Activated CD8-positive, alpha-beta memory T cell treated with anti-CD3 and anti-CD28 coated beads for 1 hour (primary cell): ENCODE data around the gene URI1.

Experiments
- DNase-seq, 2 donors: peaks; one replicate each; pipeline ENCODE4 v3.0.0-alpha.2; 2020; ENCODE audit warnings: low read depth in 1 of 2; ENCODE audit errors: extremely low read depth in 1 of 2

URI1 gene

GRCh38 chr19:29967623-29968022 is 25.6 kb downstream of the URI1 start:
- DNase-seq: no peak

GRCh38 chr19:29969891-29970290 is 27.9 kb downstream of the URI1 start:
- no peak for DNase-seq

GRCh38 chr19:29971002-29971401 is 29.0 kb downstream of the URI1 start:
- no peak for DNase-seq

- DNase-seq: no peak
These were observed 29.6 kb downstream of the URI1 start for GRCh38 chr19:29971648-29972047.

GRCh38 chr19:29974701-29975100 is 32.7 kb downstream of the URI1 start:
- no peak for DNase-seq

GRCh38 chr19:29976151-29976943 is 34.3 kb downstream of the URI1 start:
- DNase-seq: no peak

- DNase-seq: no peak
These were observed 36.0 kb downstream of the URI1 start for GRCh38 chr19:29978080-29978479.

GRCh38 chr19:29983568-29983967 is 41.5 kb downstream of the URI1 start:
- no peak for DNase-seq

GRCh38 chr19:29985196-29985595 is 43.2 kb downstream of the URI1 start:
- DNase-seq: no peak

- no peak for DNase-seq
These were observed 46.3 kb downstream of the URI1 start for GRCh38 chr19:29988351-29988750.

GRCh38 chr19:29992233-29992867 is 50.3 kb downstream of the URI1 start:
- no peak for DNase-seq

GRCh38 chr19:29999490-29999889 is 57.5 kb downstream of the URI1 start:
- no peak for DNase-seq

GRCh38 chr19:30000862-30001261 is 58.8 kb downstream of the URI1 start:
- no peak for DNase-seq

- DNase-seq: no peak
These were observed 59.3 kb downstream of the URI1 start for GRCh38 chr19:30001301-30001700.

- DNase-seq: no peak
These were observed 59.8 kb downstream of the URI1 start for GRCh38 chr19:30001791-30002190.

- no peak for DNase-seq
These were observed 61.8 kb downstream of the URI1 start for GRCh38 chr19:30003866-30004265.

- no peak for DNase-seq
These were observed 62.4 kb downstream of the URI1 start for GRCh38 chr19:30004403-30004802.

- no peak for DNase-seq
These were observed 64.2 kb downstream of the URI1 start for GRCh38 chr19:30006207-30006606.

- DNase-seq: no peak
These were observed 66.1 kb downstream of the URI1 start for GRCh38 chr19:30008169-30008568.

- DNase-seq: no peak
These were observed 67.0 kb downstream of the URI1 start for GRCh38 chr19:30009013-30009412.

GRCh38 chr19:30011051-30011578 is 69.1 kb downstream of the URI1 start:
- no peak for DNase-seq

GRCh38 chr19:30014770-30015169 is 72.7 kb downstream of the URI1 start:
- DNase-seq: no peak
